Subcutaneous adipose tissue (tissue), 4 donors: ENCODE data around the gene AP3D1. TPM values are rescaled to one million over a fixed set of nuclear protein-coding genes. Genes with fewer than 3 reads are reported as not detected.

Experiments used
- CTCF ChIP-seq: fragments of 450-650 bp; IDR thresholded peaks from one replicate; pipeline ENCODE4 v1.5.1; 2016; ENCODE audit warnings: low read depth, mild to moderate bottlenecking, control low read depth, antibody characterized with exemption, moderate library complexity
- total RNA-seq, 4 donors: library from RNA; depleted of rRNA; stranded (reverse); fragments of >200 nt; gene quantifications; one replicate each; pipeline ENCODE4 v1.1.0, GENCODE V29; 2016

The AP3D1 gene
- total RNA-seq, 4 donors from 2014 or later = 46.6 to 94.0 (median 57.5) TPM

DNA sequence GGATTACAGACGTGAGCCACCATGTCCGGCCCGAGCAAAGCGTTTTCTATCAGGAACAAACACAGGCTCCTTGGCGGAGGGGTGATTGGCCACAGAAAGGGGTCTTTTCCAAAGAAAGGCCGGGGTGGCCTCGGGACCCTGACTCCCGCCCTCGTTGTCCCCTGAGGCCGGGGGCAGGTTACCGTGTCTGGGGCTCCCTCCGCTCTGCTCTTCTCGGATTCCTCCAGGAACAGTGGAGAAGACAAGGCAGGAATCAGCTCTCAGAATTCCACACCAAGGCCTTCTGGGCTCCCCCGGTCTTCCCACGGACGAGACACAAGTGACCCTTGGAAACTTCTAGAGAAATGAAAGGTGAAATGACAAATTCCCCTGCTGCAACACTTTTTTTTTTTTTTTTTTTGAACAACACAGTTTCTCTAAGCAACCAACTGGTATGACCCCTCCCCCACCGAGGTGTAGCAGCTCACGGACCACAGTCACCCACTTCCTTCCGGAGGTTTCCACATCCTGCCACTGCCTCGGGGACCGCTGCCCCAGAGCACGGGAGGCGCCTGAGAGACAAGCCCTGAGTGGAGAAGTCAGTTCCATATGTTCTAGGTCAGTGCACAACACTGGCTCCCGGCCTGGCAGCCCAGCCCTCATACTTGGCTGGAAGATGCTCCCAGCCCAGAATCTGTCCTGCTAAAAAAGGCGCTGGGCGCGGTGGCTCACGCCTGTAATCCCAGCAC lies 66.2 kb downstream of the AP3D1 start:
- TF ChIP-seq CTCF = no peak

DNA sequence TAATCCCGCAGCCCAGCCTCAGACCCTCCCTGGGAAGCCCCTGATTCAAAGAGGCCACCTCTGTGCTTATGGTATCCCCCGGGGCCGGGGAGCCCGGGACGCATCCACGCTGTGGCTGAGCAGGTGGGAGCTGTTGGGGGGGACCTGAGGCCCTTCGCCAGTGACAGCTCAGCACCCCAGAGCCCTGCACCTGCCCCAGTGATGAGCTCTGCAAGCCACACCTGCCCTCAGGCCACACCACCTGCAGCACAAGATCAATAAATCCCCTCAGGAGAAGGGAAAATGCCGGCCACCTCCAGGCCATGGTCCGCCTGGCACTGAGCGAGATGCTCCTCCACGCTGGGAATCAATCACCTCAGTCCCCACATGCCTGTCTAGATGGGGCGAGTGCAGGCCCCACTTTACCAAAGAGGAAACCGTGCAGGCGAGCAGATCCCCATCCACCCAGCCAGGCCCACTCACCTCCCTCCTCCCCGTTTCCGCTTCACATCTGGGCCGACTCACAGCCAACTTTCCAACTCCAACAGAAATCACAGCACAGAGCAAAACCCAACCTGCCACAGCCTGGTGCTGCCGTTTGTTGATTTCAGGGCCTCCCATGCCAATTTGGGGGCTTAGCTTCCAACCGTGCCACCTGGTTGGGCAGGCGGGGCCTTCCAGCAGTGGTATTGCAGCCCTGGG lies 68.1 kb downstream of the AP3D1 start:
- no peak for TF ChIP-seq CTCF

DNA sequence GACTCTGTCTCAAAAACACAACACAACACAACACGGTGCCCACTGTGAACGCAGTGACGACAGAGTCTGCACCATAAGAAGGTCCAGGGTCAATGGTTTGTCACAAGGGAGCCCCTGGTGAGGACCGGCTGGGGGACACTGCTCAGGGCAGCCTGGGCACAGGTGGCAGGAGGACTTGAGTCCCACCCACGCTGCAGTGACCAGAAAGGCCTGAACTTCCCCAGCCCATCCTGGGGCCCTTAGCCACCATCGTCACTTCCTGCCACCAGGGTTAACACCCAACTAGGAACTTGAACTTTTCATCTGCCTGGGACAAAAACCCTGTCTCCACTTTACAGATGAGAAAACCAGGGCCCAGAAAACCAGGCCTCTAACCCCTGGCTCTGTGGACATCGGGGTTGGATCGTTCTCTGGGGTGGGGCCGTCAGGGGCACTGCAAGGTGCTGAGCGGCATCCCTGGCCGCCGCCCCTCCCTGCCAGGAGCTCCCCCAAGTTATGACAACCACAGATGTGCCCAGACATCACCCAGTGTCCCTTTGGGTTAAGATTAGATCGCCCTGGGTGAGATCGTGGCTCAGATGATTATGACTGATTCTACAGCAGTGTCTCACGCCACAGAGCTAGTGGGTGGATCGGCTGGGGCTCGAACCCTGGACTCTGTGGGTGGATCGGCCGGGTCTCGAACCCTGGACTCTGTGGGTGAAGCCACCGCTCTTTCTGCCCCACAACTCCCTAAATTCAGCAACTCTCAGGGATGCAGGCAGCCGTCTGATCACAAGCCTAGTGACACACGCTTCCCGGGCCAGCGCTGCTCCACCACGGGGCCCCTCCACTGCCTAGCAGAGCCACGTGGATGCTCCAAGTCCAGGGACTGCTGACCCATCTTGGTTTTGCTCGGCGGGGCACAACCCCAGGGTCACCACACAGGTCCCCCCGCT lies 69.2 kb downstream of the AP3D1 start:
- TF ChIP-seq CTCF = no peak

- no peak for TF ChIP-seq CTCF
Measured at GRCh38 chr19:2080336-2080988, 70.9 kb downstream of the AP3D1 start.

DNA sequence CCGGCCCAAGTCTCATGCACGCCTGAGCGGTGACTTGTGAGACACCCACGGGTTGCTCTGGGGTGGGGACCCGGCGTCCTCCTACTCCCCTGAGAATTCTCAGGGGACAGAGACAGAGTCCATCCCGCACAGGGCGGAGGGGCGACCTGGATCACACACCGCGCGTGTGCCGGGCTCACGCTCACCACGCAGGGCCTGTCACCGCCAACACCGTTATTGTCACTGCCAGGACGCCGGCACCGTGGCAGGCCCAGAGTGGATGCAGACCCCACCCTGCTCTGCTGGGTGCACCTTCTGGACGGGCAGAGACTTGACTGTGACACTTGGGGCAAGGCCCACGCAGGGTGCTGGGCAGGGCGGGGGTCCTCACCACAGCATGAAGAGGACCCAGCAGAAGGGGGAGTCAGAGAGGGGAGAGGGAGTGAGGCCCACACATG lies 71.5 kb downstream of the AP3D1 start:
- no peak for TF ChIP-seq CTCF

DNA sequence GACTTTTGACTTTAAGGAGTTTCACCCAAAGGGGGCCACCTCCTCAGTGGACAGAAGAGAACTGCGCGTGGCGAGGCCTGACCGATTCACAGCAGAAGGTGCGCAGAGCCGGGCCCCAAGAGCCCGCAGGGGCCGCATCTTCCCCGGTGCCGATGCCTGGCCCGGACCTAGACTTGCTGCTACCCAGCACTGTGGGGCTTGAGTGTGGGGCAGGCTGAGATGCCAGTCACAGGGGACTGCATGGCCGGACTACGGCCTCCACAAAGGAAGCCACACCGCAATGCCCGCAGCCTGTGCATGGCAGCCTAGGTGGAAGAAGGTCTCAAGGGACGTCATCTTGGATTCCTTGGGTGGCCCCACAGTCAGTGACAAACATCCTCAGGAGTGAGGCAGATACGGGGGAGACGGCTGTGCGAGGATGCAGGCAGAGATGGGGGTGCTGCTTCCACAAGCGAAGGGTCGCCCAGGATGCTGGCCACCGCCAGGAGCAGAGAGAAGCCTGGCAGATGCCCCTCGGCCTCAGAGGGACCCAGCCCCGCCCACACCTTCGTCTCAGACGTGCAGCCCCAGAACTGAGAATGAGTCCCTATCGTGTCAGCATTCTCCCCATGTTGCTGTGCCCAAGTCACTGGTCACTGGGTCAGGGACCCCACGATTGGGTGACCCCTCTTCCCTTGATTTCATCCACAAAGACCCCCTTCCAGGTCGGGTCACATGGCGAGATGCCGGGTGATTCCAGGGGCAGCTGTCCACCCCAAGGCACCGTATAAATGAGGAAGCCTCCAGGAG lies 72.1 kb downstream of the AP3D1 start:
- no peak for TF ChIP-seq CTCF
